ENCODE measurements around the gene ZNF337. TPM values are rescaled to one million over a fixed set of nuclear protein-coding genes. Genes with fewer than 3 reads are reported as not detected.
"Not testable (repeated sequence)": the region's sequence is repeated elsewhere in the genome, so short reads cannot be mapped to it uniquely, and the experiment has no call there.

ZNF337 gene
- total RNA-seq, 1 donor from 2014 or later: 22.0 TPM

- Mint-ChIP-seq H3K9me3 (ENCODE audit: low read depth) (no peaks in the 10 kb centered on the region), H3K36me3 (ENCODE audit: insufficient read depth) (peaks cover 8% of the 10 kb centered on the region), H3K4me3 (ENCODE audit: low read depth) (no peak overlapping the region), H3K4me1 (ENCODE audit: low read depth) (peaks cover 3% of the 10 kb centered on the region), H3K27ac (no peak overlapping the region), H3K27me3 (no peaks in the 10 kb centered on the region)
- TF ChIP-seq, protein P1, sequence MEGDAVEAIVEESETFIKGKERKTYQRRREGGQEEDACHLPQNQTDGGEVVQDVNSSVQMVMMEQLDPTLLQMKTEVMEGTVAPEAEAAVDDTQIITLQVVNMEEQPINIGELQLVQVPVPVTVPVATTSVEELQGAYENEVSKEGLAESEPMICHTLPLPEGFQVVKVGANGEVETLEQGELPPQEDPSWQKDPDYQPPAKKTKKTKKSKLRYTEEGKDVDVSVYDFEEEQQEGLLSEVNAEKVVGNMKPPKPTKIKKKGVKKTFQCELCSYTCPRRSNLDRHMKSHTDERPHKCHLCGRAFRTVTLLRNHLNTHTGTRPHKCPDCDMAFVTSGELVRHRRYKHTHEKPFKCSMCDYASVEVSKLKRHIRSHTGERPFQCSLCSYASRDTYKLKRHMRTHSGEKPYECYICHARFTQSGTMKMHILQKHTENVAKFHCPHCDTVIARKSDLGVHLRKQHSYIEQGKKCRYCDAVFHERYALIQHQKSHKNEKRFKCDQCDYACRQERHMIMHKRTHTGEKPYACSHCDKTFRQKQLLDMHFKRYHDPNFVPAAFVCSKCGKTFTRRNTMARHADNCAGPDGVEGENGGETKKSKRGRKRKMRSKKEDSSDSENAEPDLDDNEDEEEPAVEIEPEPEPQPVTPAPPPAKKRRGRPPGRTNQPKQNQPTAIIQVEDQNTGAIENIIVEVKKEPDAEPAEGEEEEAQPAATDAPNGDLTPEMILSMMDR (IDR thresholded peaks at IDR 0.05; ENCODE audit: unreplicated experiment): no peak
- DNase-seq (ENCODE audit: low spot score, unreplicated experiment): no peak
These were observed 4.2 kb downstream of the ZNF337 start for GRCh38 chr20:25692499-25692898.

DNA sequence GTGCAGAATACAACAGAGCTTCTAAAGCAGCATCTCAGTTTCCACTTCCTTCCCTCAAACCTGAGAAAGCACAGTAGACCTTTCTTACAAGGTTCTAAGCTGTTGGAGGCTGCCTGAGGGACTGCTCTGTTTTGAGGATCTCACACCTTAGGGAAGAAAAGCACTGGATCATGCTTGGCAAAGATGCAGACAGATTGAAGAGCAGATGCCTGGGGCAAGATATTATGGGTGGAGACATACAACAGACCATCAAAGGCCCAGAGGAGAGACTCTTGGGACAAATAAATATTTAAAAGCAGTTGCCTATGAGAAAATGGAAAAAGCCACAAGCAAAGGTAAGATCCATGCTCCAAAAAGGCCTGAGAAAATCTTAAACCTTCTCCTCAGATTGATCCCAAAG lies 6.2 kb downstream of the ZNF337 start:
- DNase-seq (ENCODE audit: low spot score, unreplicated experiment): no peak
- TF ChIP-seq, protein P1 (IDR thresholded peaks at IDR 0.05; ENCODE audit: unreplicated experiment): no peak
- H3K4me1 Mint-ChIP-seq (ENCODE audit: low read depth): no peaks in the 10 kb centered on the region
- H3K27me3 Mint-ChIP-seq: no peaks in the 10 kb centered on the region
- H3K36me3 Mint-ChIP-seq (ENCODE audit: insufficient read depth): peaks cover 8% of the 10 kb centered on the region
- H3K27ac Mint-ChIP-seq: no peak overlapping the region
- H3K9me3 Mint-ChIP-seq (ENCODE audit: low read depth): no peaks in the 10 kb centered on the region
- H3K4me3 Mint-ChIP-seq (ENCODE audit: low read depth): no peak overlapping the region

- TF ChIP-seq, protein P1 (IDR thresholded peaks at IDR 0.05; ENCODE audit: unreplicated experiment): no peak
- DNase-seq (ENCODE audit: low spot score, unreplicated experiment): no peak
- H3K36me3 Mint-ChIP-seq (ENCODE audit: insufficient read depth): peaks cover 20% of the 10 kb centered on the region
- H3K4me3 Mint-ChIP-seq (ENCODE audit: low read depth): no peak overlapping the region
- no peak overlapping the region for H3K27ac Mint-ChIP-seq
- H3K27me3 Mint-ChIP-seq: no peaks in the 10 kb centered on the region
- H3K9me3 Mint-ChIP-seq (ENCODE audit: low read depth): no peaks in the 10 kb centered on the region
- no peaks in the 10 kb centered on the region for H3K4me1 Mint-ChIP-seq (ENCODE audit: low read depth)
These were observed 10.3 kb downstream of the ZNF337 start for GRCh38 chr20:25686081-25687067.

DNA sequence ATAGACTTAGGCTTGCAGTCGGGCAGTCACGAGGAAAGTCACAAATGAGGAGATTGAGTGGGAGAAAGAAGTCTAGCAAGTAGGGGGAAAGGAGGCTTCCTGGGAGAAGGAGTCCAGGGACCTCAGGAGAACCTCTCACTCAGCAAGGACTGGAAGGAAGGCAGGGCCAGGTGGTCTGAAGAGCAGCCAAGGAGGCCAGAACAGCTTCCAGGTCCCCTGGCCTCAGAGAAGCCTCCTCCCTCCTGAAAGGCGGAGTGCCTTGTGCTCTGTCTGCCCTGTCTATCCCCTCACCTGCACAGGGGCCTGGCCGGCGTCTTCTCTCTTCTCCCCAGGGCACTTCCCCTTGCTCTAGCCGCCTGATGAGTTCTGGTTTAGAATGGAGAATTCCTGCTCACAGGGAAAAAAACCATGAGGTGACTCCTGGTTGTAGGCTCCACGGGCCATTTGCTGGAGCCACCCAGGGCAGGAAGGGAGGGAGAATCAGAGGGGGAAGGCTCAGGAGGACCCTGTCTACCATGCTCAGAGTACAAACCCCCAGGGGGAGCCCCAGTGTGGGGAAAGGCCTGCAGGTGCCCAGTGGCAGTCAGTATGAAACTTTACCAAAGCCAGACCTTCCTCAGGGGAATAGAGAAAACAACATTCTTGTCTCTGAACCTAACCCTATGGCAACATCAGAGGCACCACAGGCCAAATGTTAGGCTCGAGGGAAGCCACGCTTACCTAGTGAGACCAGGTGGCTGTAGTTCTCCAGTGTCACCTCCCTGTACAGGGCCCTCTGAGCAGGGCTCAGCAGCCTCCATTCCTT lies 11.2 kb downstream of the ZNF337 start:
- H3K4me3 Mint-ChIP-seq (ENCODE audit: low read depth): no peak overlapping the region
- no peak for DNase-seq (ENCODE audit: low spot score, unreplicated experiment)
- H3K36me3 Mint-ChIP-seq (ENCODE audit: insufficient read depth): peaks cover 17% of the 10 kb centered on the region
- H3K27me3 Mint-ChIP-seq: no peaks in the 10 kb centered on the region
- TF ChIP-seq, protein P1 (IDR thresholded peaks at IDR 0.05; ENCODE audit: unreplicated experiment): no peak
- H3K9me3 Mint-ChIP-seq (ENCODE audit: low read depth): no peaks in the 10 kb centered on the region
- H3K4me1 Mint-ChIP-seq (ENCODE audit: low read depth): no peaks in the 10 kb centered on the region
- no peak overlapping the region for H3K27ac Mint-ChIP-seq

GRCh38 chr20:25683826-25684225 lies 12.8 kb downstream of the ZNF337 start:
- H3K4me3 Mint-ChIP-seq (ENCODE audit: low read depth); DNase-seq (ENCODE audit: low spot score, unreplicated experiment); H3K9me3 Mint-ChIP-seq (ENCODE audit: low read depth); H3K27me3 Mint-ChIP-seq; H3K27ac Mint-ChIP-seq; H3K4me1 Mint-ChIP-seq (ENCODE audit: low read depth): not testable (repeated sequence)
- peaks cover 19% of the 10 kb centered on the region for H3K36me3 Mint-ChIP-seq (ENCODE audit: insufficient read depth)
